HFFc6 (cell line): Measurements from ENCODE around the gene TBCA. TPM values are rescaled to one million over a fixed set of nuclear protein-coding genes. Genes with fewer than 3 reads are reported as not detected.

Experiments
- DNase-seq: peaks from one replicate; pipeline ENCODE4 v3.0.0-alpha.2; 2018
- H3K27ac Mint-ChIP-seq: 2 replicates; pipeline ENCODE4 v1.8.0; 2020; ENCODE audit warnings: mild to moderate bottlenecking, mixed read lengths
- H3K27me3 Mint-ChIP-seq: 2 replicates; pipeline ENCODE4 v1.8.0; 2021; ENCODE audit warnings: mild to moderate bottlenecking, moderate library complexity, mixed read lengths; ENCODE audit not compliant: insufficient read depth
- H3K36me3 Mint-ChIP-seq: 2 replicates; pipeline ENCODE4 v1.8.0; 2021; ENCODE audit warnings: low read depth, mixed read lengths
- H3K4me1 Mint-ChIP-seq: 2 replicates; pipeline ENCODE4 v1.8.0; 2020; ENCODE audit warnings: low read depth, mixed read lengths
- H3K4me3 Mint-ChIP-seq: 2 replicates; pipeline ENCODE4 v1.8.0; 2020; ENCODE audit warnings: mild to moderate bottlenecking, moderate library complexity, mixed read lengths
- H3K9me3 Mint-ChIP-seq: 2 replicates; pipeline ENCODE4 v1.8.0; 2020; ENCODE audit warnings: mild to moderate bottlenecking, mixed read lengths
- CTCF ChIP-seq: fragments of 200-600 bp; sonication (generic); IDR thresholded peaks from 2 replicates; pipeline ENCODE4 v1.5.0; 2021; ENCODE audit warnings: antibody characterized with exemption, mild to moderate bottlenecking
- total RNA-seq, 6 experiments: library from RNA; stranded (reverse); fragmentation: NEBNext Ultra II Directional; extraction: Animal tissue kit (Norgen Biotek cat#: 25700); gene quantifications; 2 replicates in 1 of 6; 3 replicates in 5 of 6; pipeline ENCODE4 v1.2.3, GENCODE V29; 2021

TBCA gene
- total RNA-seq, 6 experiments from 2014 or later: 172 to 225 (median 210) TPM

- peak overlapping the region; percentile 9; the same call in 1 of the 2 replicates for H3K4me3 Mint-ChIP-seq
- H3K27ac Mint-ChIP-seq: no peak overlapping the region
- H3K9me3 Mint-ChIP-seq: no peaks in the 10 kb centered on the region
- DNase-seq: no peak
- peaks cover 6% of the 10 kb centered on the region; the same call in 1 of the 2 replicates for H3K36me3 Mint-ChIP-seq
- peaks cover 7% of the 10 kb centered on the region; the same call in 1 of the 2 replicates for H3K4me1 Mint-ChIP-seq
- TF ChIP-seq CTCF: no peak
- peaks cover 68% of the 10 kb centered on the region for H3K27me3 Mint-ChIP-seq
Observed at GRCh38 chr5:77643654-77644370, 132.3 kb downstream of the TBCA start.

- H3K27me3 Mint-ChIP-seq: peaks cover 68% of the 10 kb centered on the region
- H3K27ac Mint-ChIP-seq: no peak overlapping the region
- no peaks in the 10 kb centered on the region for H3K9me3 Mint-ChIP-seq
- no peak overlapping the region; the same call in 1 of the 2 replicates for H3K4me3 Mint-ChIP-seq
- TF ChIP-seq CTCF: no peak
- peaks cover 6% of the 10 kb centered on the region; the same call in 1 of the 2 replicates for H3K36me3 Mint-ChIP-seq
- no peak for DNase-seq
- peaks cover 7% of the 10 kb centered on the region; the same call in 1 of the 2 replicates for H3K4me1 Mint-ChIP-seq
Observed at GRCh38 chr5:77642738-77643653, 133.1 kb downstream of the TBCA start.

- Mint-ChIP-seq H3K27ac (no peak overlapping the region), H3K4me1 (peaks cover 14% of the 10 kb centered on the region), H3K4me3 (no peak overlapping the region)
Observed at GRCh38 chr5:77641963-77642737, 134.0 kb downstream of the TBCA start.

GRCh38 chr5:77641397-77641943 lies 134.7 kb downstream of the TBCA start:
- no peak for TF ChIP-seq CTCF
- Mint-ChIP-seq H3K4me1 (peaks cover 14% of the 10 kb centered on the region), H3K27ac (no peak overlapping the region), H3K9me3 (no peaks in the 10 kb centered on the region), H3K36me3 (peaks cover 10% of the 10 kb centered on the region; the same call in 1 of the 2 replicates), H3K4me3 (no peak overlapping the region), H3K27me3 (peaks cover 73% of the 10 kb centered on the region)
- no peak for DNase-seq

More at GRCh38 chr5:77641963-77642737, 134.0 kb downstream of the TBCA start:
- Mint-ChIP-seq H3K9me3 (no peaks in the 10 kb centered on the region), H3K27me3 (peaks cover 73% of the 10 kb centered on the region), H3K36me3 (peaks cover 10% of the 10 kb centered on the region; the same call in 1 of the 2 replicates)
- TF ChIP-seq CTCF: no peak
- DNase-seq: no peak

Other genes with a start within 250 kb of the TBCA start
- not detected for gene OTP, start 137.6 kb downstream of the TBCA start, total RNA-seq